DMS79 treated with DMSO at 0.1 percent for 48 hours (cell line): ENCODE results near the gene LDB3.
"Not testable (repeated sequence)": the region's sequence is repeated elsewhere in the genome, so short reads cannot be mapped to it uniquely, and the experiment has no call there.

Experiments
- DNase-seq: peaks from one replicate; lab custom pipeline; 2025; lab: John Stamatoyannopoulos, UW

Gene LDB3, protein sequence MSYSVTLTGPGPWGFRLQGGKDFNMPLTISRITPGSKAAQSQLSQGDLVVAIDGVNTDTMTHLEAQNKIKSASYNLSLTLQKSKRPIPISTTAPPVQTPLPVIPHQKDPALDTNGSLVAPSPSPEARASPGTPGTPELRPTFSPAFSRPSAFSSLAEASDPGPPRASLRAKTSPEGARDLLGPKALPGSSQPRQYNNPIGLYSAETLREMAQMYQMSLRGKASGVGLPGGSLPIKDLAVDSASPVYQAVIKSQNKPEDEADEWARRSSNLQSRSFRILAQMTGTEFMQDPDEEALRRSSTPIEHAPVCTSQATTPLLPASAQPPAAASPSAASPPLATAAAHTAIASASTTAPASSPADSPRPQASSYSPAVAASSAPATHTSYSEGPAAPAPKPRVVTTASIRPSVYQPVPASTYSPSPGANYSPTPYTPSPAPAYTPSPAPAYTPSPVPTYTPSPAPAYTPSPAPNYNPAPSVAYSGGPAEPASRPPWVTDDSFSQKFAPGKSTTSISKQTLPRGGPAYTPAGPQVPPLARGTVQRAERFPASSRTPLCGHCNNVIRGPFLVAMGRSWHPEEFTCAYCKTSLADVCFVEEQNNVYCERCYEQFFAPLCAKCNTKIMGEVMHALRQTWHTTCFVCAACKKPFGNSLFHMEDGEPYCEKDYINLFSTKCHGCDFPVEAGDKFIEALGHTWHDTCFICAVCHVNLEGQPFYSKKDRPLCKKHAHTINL

DNA sequence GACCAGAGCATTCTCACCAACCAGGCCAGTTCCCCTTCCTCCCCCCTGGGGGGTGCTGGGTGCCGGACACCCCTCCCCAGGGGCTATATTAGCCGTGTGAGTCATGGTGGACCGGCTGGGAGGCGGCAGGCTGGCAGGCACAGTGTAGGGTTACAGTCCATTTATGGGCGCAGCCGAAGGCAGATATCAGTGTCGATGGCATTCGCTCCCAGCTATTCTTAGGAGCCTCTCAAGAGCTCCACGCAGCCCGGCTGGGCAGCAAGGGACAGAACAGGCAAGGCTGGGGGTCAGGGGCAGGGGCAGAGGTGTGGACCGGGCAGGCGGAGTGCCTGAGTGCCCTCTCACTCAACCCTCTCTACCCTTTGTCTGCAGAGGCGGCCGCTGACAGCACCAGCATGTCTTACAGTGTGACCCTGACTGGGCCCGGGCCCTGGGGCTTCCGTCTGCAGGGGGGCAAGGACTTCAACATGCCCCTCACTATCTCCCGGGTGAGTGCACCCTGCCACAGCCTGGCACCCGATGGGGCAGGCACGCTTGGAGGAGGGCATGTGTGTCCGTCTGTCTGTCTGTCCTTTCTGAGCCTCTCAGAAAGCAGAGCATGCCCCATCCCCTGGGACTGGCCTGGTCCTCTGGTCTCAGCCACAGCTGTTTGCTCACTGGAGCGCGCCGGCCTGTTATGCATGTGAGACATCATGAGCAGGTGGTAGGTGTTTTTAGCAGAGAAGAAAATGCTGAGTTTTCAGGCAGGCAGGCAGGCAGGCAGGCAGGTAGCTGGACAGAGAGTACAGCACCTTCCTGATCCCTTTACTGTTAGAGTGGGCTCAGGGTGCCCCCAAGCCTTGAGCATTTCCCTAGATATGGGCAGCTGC, at the start of gene LDB3:
Gene LDB3 (plus strand): TSS at position 215 of the 869 bp plus-strand sequence. CDS start 181 bp downstream, at position 396.
- DNase-seq, result peak; percentile 78

GRCh38 chr10:86628311-86628710, 40.0 kb upstream of the LDB3 start:
- DNase-seq, result no peak

DNA sequence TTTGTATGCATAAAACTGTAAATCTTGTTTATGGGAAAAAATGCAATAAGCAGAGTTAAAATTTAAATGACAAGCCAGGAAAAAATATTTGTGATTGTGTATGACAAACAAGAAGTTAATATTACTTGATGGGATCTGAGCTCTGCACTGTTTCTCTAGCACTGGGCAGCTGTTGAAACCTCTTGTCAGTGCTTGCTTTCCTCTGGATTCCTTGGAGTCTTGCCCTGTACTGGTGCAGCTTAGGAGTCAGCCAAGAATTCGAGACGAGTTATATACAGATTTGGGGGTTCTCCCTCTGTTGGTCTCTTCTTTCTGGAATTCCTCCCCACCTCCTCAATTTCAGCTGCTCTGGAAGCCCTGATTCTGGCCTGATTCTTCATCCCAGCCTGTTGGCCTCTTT, 38.2 kb upstream of the LDB3 start:
- DNase-seq, result no peak

GRCh38 chr10:86632009-86632800, 36.1 kb upstream of the LDB3 start:
- DNase-seq, result peak; percentile 29

GRCh38 chr10:86632951-86633350, 35.4 kb upstream of the LDB3 start:
- no peak for DNase-seq

- no peak for DNase-seq
Measured at GRCh38 chr10:86635402-86635801, 32.9 kb upstream of the LDB3 start.

- DNase-seq, result no peak
Measured at GRCh38 chr10:86636311-86636710, 32.0 kb upstream of the LDB3 start.

- no peak for DNase-seq
Measured at GRCh38 chr10:86642021-86642420, 26.3 kb upstream of the LDB3 start.

DNA sequence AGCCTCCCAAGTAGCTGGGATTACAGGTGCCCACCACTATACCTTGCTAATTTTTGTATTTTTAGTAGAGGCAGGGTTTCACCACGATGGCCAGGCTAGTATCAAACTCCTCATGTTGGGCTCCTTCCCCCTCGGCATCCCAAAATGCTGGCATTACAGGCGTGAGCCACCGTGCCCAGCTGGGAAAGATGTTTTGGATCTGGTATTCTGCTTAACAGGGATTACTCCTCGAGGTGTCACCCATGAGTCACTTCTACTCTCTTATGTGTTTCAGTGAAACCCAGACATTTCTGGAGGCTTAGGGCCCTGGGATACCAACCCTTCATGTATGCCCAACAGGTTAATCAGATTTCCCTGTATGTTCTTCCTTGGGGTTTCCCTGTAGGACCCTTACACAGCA, 25.8 kb upstream of the LDB3 start:
- DNase-seq, result no peak

DNA sequence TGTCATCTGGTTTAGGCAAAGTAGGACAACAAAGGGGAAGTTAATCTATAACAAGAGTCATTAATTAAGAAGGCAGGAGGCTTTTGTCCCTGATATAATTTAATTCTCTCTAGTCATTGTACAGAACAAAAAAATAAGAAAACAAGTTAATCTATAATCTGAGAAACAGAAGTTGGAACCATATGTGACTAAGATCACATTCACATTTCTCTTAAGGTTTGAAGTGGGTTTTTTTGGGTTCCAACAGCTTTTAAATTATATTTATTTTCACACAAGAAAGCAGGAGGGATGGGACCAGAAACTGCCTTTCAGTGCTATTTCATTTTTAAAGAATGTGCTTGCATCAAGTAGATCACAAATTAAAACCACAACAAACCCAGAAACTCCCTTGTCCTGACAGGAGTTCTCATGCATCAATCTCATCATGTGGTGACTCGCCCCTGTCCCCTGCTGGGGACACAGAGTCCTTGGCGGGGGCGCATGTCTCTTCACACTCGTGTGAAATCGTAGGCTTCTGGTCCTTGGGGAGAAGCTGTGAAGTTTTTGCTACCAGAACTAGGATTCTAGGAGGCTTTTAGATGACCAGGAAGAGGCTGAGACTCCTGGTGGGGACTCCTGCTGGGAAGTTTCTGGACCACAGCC, 24.0 kb upstream of the LDB3 start:
- DNase-seq, result no peak

- no peak for DNase-seq
Measured at GRCh38 chr10:86644794-86645445, 23.4 kb upstream of the LDB3 start.

DNA sequence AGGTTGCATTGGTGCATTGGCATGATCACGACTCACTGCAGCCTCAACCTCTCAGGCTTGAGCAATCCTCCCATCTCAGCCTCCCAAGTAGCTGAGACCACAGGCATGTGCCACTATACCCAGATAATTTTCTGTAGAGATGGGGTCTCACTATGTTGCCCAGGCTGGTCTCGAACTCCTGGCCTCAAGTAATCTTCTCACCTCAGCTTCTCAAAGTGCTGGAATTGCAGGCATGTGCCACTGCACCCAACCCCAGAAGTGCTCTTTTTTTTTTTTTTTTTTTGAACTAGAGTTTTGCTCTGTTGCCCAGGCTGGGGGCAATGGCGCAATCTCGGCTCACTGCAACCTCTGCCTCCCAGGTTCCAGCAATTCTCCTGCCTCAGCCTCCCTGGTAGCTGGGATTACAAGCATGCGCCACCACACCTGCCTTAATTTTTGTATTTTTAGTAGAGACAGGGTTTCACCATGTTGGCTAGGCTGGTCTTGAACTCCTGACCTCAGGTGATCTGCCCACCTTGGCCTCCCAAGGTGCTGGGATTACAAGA, 22.6 kb upstream of the LDB3 start:
- not testable (repeated sequence) for DNase-seq

- DNase-seq, result no peak
Measured at GRCh38 chr10:86646532-86646931, 21.8 kb upstream of the LDB3 start.

DNA sequence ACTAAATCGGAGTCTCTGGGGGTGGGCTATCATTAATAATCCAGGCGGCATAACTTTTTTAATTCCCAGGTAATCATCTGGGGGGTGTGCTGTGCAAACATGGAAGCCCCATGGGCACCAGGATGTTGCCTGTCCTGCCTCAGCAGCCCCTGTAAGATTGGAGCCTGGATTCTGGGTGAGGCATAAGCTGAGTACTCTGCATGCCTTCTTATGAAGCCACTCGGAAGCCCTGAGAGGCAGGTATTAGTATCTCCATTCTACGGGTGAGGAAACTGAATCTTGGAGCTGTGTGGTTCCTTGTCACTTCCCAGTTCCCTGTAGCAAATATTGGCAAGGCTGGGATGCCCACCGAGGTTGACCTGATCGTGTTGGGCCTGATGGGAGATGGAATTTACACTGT, 21.4 kb upstream of the LDB3 start:
- DNase-seq, result no peak

- DNase-seq, result no peak
Measured at GRCh38 chr10:86647773-86648703, 20.3 kb upstream of the LDB3 start.

- peak; percentile 37 for DNase-seq
Measured at GRCh38 chr10:86648704-86649427, 19.4 kb upstream of the LDB3 start.

DNA sequence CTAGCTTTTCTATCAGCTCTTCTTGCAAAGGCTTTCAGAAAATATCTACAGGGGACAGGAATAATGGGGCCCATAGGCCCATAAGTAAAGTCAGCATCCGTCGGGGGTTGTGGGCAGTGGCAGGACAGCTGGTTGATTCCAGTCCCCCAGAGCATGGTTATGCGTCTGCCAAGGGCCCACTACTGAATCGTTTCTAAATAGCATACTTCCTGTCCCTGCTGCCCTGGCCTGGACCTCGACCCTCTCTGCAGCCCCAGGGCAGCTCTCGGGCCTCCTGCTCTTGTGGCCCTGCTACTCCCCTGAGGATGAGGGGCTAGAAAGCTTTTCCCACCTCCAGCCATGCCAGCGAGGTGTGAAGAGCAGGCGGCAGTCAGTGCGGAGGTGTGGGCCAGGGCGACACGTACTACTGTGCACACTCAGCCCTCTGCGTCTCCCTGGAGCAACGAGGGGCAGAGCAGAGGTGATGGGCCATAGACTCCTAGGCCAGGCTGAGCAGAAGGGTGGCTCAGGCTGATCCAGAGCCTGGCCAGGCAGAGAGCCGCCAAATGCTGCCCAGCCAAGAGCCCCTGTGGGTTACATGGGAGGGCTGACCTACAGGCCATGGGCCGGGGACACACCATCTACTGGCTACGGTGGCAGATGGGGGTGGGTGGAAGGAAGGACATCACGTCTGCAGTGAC, 18.7 kb upstream of the LDB3 start:
- no peak for DNase-seq

DNA sequence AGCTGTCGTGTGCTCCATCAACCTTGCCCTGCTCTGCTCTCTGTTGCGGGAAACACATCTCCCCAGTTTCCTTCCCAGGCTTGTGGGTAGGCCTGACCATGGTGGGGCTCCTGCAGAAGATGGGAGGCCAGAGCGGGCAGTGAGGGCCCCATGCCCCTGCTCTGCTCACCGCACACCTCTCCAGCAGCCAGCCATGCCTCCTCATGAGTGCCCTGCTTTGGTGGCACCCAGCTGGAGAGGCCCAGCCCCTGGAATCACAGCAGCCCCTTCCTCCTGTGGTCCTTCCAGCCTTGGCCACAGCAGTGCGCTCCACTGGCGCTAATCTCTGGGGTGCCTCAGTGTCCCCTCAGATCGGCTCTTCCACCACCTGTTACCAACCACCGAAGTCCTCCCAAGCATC, 18.2 kb upstream of the LDB3 start:
- no peak for DNase-seq
